Measurements from ENCODE around the gene SURF6. TPM values are rescaled to one million over a fixed set of nuclear protein-coding genes. Genes with fewer than 3 reads are reported as not detected.

SURF6 gene
- total RNA-seq, 5 donors from 2014 or later (not counting 1 experiment from before 2014, with no cell fraction given): 18.5 to 35.0 (median 31.1) TPM

- Histone ChIP-seq H3K36me3 (ENCODE audit: control insufficient read depth in 2 of 2, extremely low read depth in 1 of 2, insufficient read depth in 1 of 2, low read length in 1 of 2) (peaks cover 14 to 55% of the 10 kb centered on the region in 2 donors), H3K27me3 (replicated peaks in 1 of 2; ENCODE audit: control insufficient read depth in 2 of 2, extremely low read depth in 1 of 2, insufficient read depth in 2 of 2, low read length in 1 of 2) (peaks cover 0 to 3% of the 10 kb centered on the region in 2 experiments), H3K9me3 (no peaks in the 10 kb centered on the region), H3K4me3 (ENCODE audit: control insufficient read depth in 1 of 2, extremely low read depth in 1 of 2, low read length in 1 of 2) (no peak overlapping the region), H3K4me1 (ENCODE audit: control insufficient read depth in 1 of 2, extremely low read depth in 1 of 2, insufficient read depth in 2 of 2, low read length in 2 of 2) (peaks cover 14 to 40% of the 10 kb centered on the region in 2 experiments), H3K27ac (ENCODE audit: low read length) (no peak overlapping the region)
- Mint-ChIP-seq H3K36me3 (peaks cover 39% of the 10 kb centered on the region), H3K4me3 (no peak overlapping the region), H3K27ac (no peak overlapping the region), H3K9me3 (no peaks in the 10 kb centered on the region), H3K27me3 (no peaks in the 10 kb centered on the region), H3K4me1 (peaks cover 32 to 49% (median 48%) of the 10 kb centered on the region in 3 donors)
- ATAC-seq (replicated peaks in 1 of 4) (no peak), DNase-seq (peak in 1 of 35 experiments; percentile 41)
- ChIA-PET CTCF (interaction anchor here in 1 of 2 donors (0.8 to 2.8 kb wide), 2 partner anchors 18 to 22 kb away, joined by 4 to 11 read pairs; no protein-coding TSS in a partner anchor), POLR2A (interaction anchor here in 1 of 2 donors (0.7 kb wide), 1 partner anchor 17 kb away, joined by 4 read pairs; no protein-coding TSS in a partner anchor)
- 80% methylated on average over 9 of the region's 14 CpGs for WGBS (ENCODE audit: insufficient coverage)
These were observed 16.1 kb upstream of the SURF6 start for GRCh38 chr9:133351908-133352634.

DNA sequence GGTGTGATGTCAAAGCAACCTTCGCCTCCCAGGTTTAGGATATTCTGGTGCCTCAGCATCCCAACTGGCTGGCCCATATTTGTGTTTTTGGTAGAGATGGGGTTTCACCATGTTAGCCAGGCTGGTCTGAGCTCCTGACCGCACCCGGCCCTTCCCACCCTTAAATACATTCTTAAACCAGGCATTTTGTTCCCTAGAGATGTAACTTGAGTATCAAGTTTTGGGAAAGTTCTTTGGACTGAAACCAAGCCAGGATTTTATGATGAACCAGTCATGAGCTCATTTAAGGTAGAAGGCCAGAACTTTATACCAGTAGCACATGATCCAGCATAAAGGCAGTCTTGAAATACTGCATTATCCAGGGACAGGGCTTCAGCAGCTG lies 15.5 kb upstream of the SURF6 start:
- Histone ChIP-seq H3K9me3 (no peaks in the 10 kb centered on the region), H3K4me3 (ENCODE audit: control insufficient read depth in 1 of 2, extremely low read depth in 1 of 2, low read length in 1 of 2) (no peak overlapping the region), H3K27ac (ENCODE audit: low read length) (no peak overlapping the region), H3K36me3 (ENCODE audit: control insufficient read depth in 2 of 2, extremely low read depth in 1 of 2, insufficient read depth in 1 of 2, low read length in 1 of 2) (peaks cover 14 to 55% of the 10 kb centered on the region in 2 donors), H3K4me1 (ENCODE audit: control insufficient read depth in 1 of 2, extremely low read depth in 1 of 2, insufficient read depth in 2 of 2, low read length in 2 of 2) (peaks cover 17 to 42% of the 10 kb centered on the region in 2 experiments), H3K27me3 (replicated peaks in 1 of 2; ENCODE audit: control insufficient read depth in 2 of 2, extremely low read depth in 1 of 2, insufficient read depth in 2 of 2, low read length in 1 of 2) (peaks cover 0 to 3% of the 10 kb centered on the region in 2 experiments)
- H3K4me1 Mint-ChIP-seq: peaks cover 37 to 52% (median 51%) of the 10 kb centered on the region in 3 donors
- no peaks in the 10 kb centered on the region for H3K27me3 Mint-ChIP-seq
- POLR2A ChIA-PET: interaction anchor here in 1 of 2 donors (0.7 kb wide), 1 partner anchor 18 kb away, joined by 4 read pairs; no protein-coding TSS in a partner anchor
- ATAC-seq (replicated peaks in 1 of 4): no peak
- no peak overlapping the region for H3K4me3 Mint-ChIP-seq
- H3K27ac Mint-ChIP-seq: peak overlapping the region in 1 of 2 donors; percentile 6
- DNase-seq: no peak
- no peaks in the 10 kb centered on the region for H3K9me3 Mint-ChIP-seq
- CTCF ChIA-PET: interaction anchor here in 1 of 2 donors (0.8 to 2.8 kb wide), 2 partner anchors 19 to 23 kb away, joined by 4 to 11 read pairs; no protein-coding TSS in a partner anchor
- WGBS (ENCODE audit: insufficient coverage): 100% methylated on average over 1 of the region's 3 CpGs
- peaks cover 41% of the 10 kb centered on the region for H3K36me3 Mint-ChIP-seq

- Mint-ChIP-seq H3K4me1 (peaks cover 45 to 58% (median 55%) of the 10 kb centered on the region in 3 donors), H3K27ac (peak overlapping the region in 1 of 2 donors; percentile 52), H3K9me3 (no peaks in the 10 kb centered on the region), H3K27me3 (no peaks in the 10 kb centered on the region), H3K36me3 (peaks cover 41% of the 10 kb centered on the region), H3K4me3 (peak overlapping the region; percentile 49 to 96 (median 49))
- CTCF ChIA-PET: interaction anchor here (1.0 to 2.8 kb wide), 2 partner anchors 20 to 22 kb away, joined by 3 to 11 read pairs; no protein-coding TSS in a partner anchor
- H3K36me3 ChIP-seq (ENCODE audit: control insufficient read depth in 2 of 2, extremely low read depth in 1 of 2, insufficient read depth in 1 of 2, low read length in 1 of 2): peaks cover 14 to 67% of the 10 kb centered on the region in 2 donors
- peak overlapping the region; percentile 95 for H3K27ac ChIP-seq (ENCODE audit: low read length)
- POLR2A ChIA-PET: no interaction called here
- H3K27me3 ChIP-seq (replicated peaks in 1 of 2; ENCODE audit: control insufficient read depth in 2 of 2, extremely low read depth in 1 of 2, insufficient read depth in 2 of 2, low read length in 1 of 2): peaks cover 0 to 3% of the 10 kb centered on the region in 2 experiments
- DNase-seq (no peak), ATAC-seq (replicated peaks in 1 of 4) (no peak)
- peaks cover 13 to 43% of the 10 kb centered on the region in 2 experiments for H3K4me1 ChIP-seq (ENCODE audit: control insufficient read depth in 1 of 2, extremely low read depth in 1 of 2, insufficient read depth in 2 of 2, low read length in 2 of 2)
- H3K9me3 ChIP-seq: no peaks in the 10 kb centered on the region
- no peak overlapping the region for H3K4me3 ChIP-seq (ENCODE audit: control insufficient read depth in 1 of 2, extremely low read depth in 1 of 2, low read length in 1 of 2)
- 63% methylated on average over 12 of the region's 15 CpGs for WGBS (ENCODE audit: insufficient coverage)
These were observed 14.1 kb upstream of the SURF6 start for GRCh38 chr9:133349965-133350616.

GRCh38 chr9:133348718-133349573 lies 13.0 kb upstream of the SURF6 start:
- Mint-ChIP-seq H3K4me3 (peak overlapping the region; percentile 92 to 97 (median 96)), H3K27me3 (no peaks in the 10 kb centered on the region), H3K9me3 (no peaks in the 10 kb centered on the region), H3K4me1 (peaks cover 45 to 48% (median 45%) of the 10 kb centered on the region in 3 donors), H3K27ac (peak overlapping the region; percentile 92 to 98), H3K36me3 (peaks cover 48% of the 10 kb centered on the region)
- CTCF ChIA-PET: interaction anchor here (0.6 to 1.7 kb wide), 8 partner anchors 8 to 205 kb away, joined by 3 to 10 read pairs (median 4); partner anchors contain the start of gene SURF6 (in 1 of the 2)
- H3K4me1 ChIP-seq (ENCODE audit: control insufficient read depth in 1 of 2, extremely low read depth in 1 of 2, insufficient read depth in 2 of 2, low read length in 2 of 2): peaks cover 13 to 36% of the 10 kb centered on the region in 2 experiments
- H3K4me3 ChIP-seq (ENCODE audit: control insufficient read depth in 1 of 2, extremely low read depth in 1 of 2, low read length in 1 of 2): peak overlapping the region; percentile 94 to 100
- H3K27me3 ChIP-seq (replicated peaks in 1 of 2; ENCODE audit: control insufficient read depth in 2 of 2, extremely low read depth in 1 of 2, insufficient read depth in 2 of 2, low read length in 1 of 2): peaks cover 0 to 3% of the 10 kb centered on the region in 2 experiments
- H3K36me3 ChIP-seq (ENCODE audit: control insufficient read depth in 2 of 2, extremely low read depth in 1 of 2, insufficient read depth in 1 of 2, low read length in 1 of 2): peaks cover 14 to 71% of the 10 kb centered on the region in 2 donors
- peak overlapping the region; percentile 95 for H3K27ac ChIP-seq (ENCODE audit: low read length)
- no peak for DNase-seq
- WGBS (ENCODE audit: insufficient coverage): 16% methylated on average over 23 of the region's 25 CpGs
- no peak for ATAC-seq (replicated peaks in 1 of 4)
- POLR2A ChIA-PET: interaction anchor here in 1 of 2 donors (1.1 kb wide), 1 partner anchor 22 kb away, joined by 5 read pairs; no protein-coding TSS in a partner anchor
- H3K9me3 ChIP-seq: no peaks in the 10 kb centered on the region

- H3K4me3 Mint-ChIP-seq: peak within 1 kb of the TSS; percentile 92 to 97 (median 96)
- CTCF ChIA-PET: interaction anchor here in 1 of 2 donors (0.6 to 1.7 kb wide), 8 partner anchors 9 to 1109 kb away, joined by 4 to 10 read pairs (median 5); no protein-coding TSS in a partner anchor
- Histone ChIP-seq H3K4me3 (ENCODE audit: control insufficient read depth in 1 of 2, extremely low read depth in 1 of 2, low read length in 1 of 2) (peak within 1 kb of the TSS; percentile 94 to 100), H3K27ac (ENCODE audit: low read length) (peak within 1 kb of the TSS; percentile 95), H3K9me3 (no peaks in the 10 kb centered on the region), H3K4me1 (ENCODE audit: control insufficient read depth in 1 of 2, extremely low read depth in 1 of 2, insufficient read depth in 2 of 2, low read length in 2 of 2) (peaks cover 13 to 36% of the 10 kb centered on the region in 2 experiments), H3K36me3 (ENCODE audit: control insufficient read depth in 2 of 2, extremely low read depth in 1 of 2, insufficient read depth in 1 of 2, low read length in 1 of 2) (peaks cover 14 to 71% of the 10 kb centered on the region in 2 donors), H3K27me3 (replicated peaks in 1 of 2; ENCODE audit: control insufficient read depth in 2 of 2, extremely low read depth in 1 of 2, insufficient read depth in 2 of 2, low read length in 1 of 2) (peaks cover 0 to 3% of the 10 kb centered on the region in 2 experiments)
- peak; percentile 83 to 96 (median 90) for DNase-seq
- under 1% methylated on average over 45 of the region's 64 CpGs for WGBS (ENCODE audit: insufficient coverage)
- peaks cover 41 to 44% (median 41%) of the 10 kb centered on the region in 3 donors for H3K4me1 Mint-ChIP-seq
- peak within 1 kb of the TSS; percentile 92 to 98 for H3K27ac Mint-ChIP-seq
- peaks cover 46% of the 10 kb centered on the region for H3K36me3 Mint-ChIP-seq
- H3K9me3 Mint-ChIP-seq: no peaks in the 10 kb centered on the region
- POLR2A ChIA-PET: interaction anchor here (0.6 to 1.1 kb wide), 2 partner anchors 23 to 111 kb away, joined by 5 to 7 read pairs; no protein-coding TSS in a partner anchor
- H3K27me3 Mint-ChIP-seq: no peaks in the 10 kb centered on the region
- peak; percentile 91 to 93 (median 92) for ATAC-seq (replicated peaks in 1 of 4)
These were observed 12.2 kb upstream of the SURF6 start, which contains the start of the genes MED22 and RPL7A for GRCh38 chr9:133347985-133348717. Gene MED22, minus strand, starts transcription at chr9:133348131. Its CDS starts 1,469 bp downstream, at chr9:133346662. Gene RPL7A, plus strand, starts transcription at chr9:133348218. Its CDS starts 26 bp downstream, at chr9:133348244.

All from T-cell (primary cell).